IMR-90 (cell line): ENCODE data around the gene HLA-F. TPM values are rescaled to one million over a fixed set of nuclear protein-coding genes. Genes with fewer than 3 reads are reported as not detected.

Experiments used
- ATAC-seq: fragments of 200-7000 bp; cut with Tn5 transposase; 2 replicates; pipeline ENCODE4 v1.9.1; 2020; ENCODE audit warnings: low read depth, mild to moderate bottlenecking, moderate library complexity
- BruUV-seq: library from RNA; stranded (reverse); fragments of 400-500 nt; replicated peaks from 2 replicates; lab custom pipeline; 2021; lab: Mats Ljungman, UMichigan
- CTCF ChIA-PET: fragments of 300-600 bp; formaldehyde crosslinking; extraction: SDS; loops from one replicate; lab custom pipeline; 2021; ENCODE audit warnings: antibody characterized with exemption; lab: Yijun Ruan, JAX
- POLR2A ChIA-PET: fragments of 300-600 bp; sonication (Branson Sonifier 250); formaldehyde crosslinking; loops from one replicate; lab custom pipeline; 2022; ENCODE audit warnings: antibody characterized with exemption; ENCODE audit not compliant: unreplicated experiment; lab: Charles Lee
- DNase-seq: peaks from one replicate; pipeline ENCODE4 v3.0.0; 2013
- H2AFZ ChIP-seq: replicated peaks from 2 replicates; pipeline ENCODE3; 2013; ENCODE audit warnings: low read length, mild to moderate bottlenecking; ENCODE audit not compliant: poor library complexity
- H2AK5ac ChIP-seq: 2 replicates; pipeline ENCODE4 v1.6.1; 2013; ENCODE audit warnings: low read depth, low read length, inconsistent platforms
- H2AK9ac ChIP-seq: replicated peaks from 2 replicates; pipeline ENCODE3; 2013; ENCODE audit warnings: mild to moderate bottlenecking, low read depth, low read length, moderate library complexity; ENCODE audit not compliant: poor library complexity
- H2BK120ac ChIP-seq: 2 replicates; pipeline ENCODE4 v1.6.1; 2013; ENCODE audit warnings: low read depth, low read length, inconsistent platforms
- H2BK15ac ChIP-seq: 3 replicates; pipeline ENCODE4 v1.6.1; 2013; ENCODE audit warnings: low read depth, low read length, inconsistent platforms
- H2BK20ac ChIP-seq: 2 replicates; pipeline ENCODE4 v1.6.1; 2013; ENCODE audit warnings: low read depth, mild to moderate bottlenecking, inconsistent platforms, low read length, moderate library complexity
- H2BK5ac ChIP-seq: 2 replicates; pipeline ENCODE4 v1.6.1; 2013; ENCODE audit warnings: mild to moderate bottlenecking, low read depth, low read length, inconsistent platforms; ENCODE audit not compliant: poor library complexity, severe bottlenecking
- H3K14ac ChIP-seq: replicated peaks from 2 replicates; pipeline ENCODE4 v1.6.1; 2013; ENCODE audit warnings: low read depth, low read length, inconsistent platforms
- H3K18ac ChIP-seq: 2 replicates; pipeline ENCODE4 v1.6.1; 2013; ENCODE audit warnings: low read depth, low read length, control low read depth
- H3K23ac ChIP-seq: 2 replicates; pipeline ENCODE4 v1.6.1; 2013; ENCODE audit warnings: low read depth, low read length, inconsistent platforms
- H3K27ac ChIP-seq: 2 replicates; pipeline ENCODE4 v1.5.1; 2013; ENCODE audit warnings: mild to moderate bottlenecking, control low read depth, low read length; ENCODE audit not compliant: insufficient read depth
- H3K27me3 ChIP-seq: 2 replicates; pipeline ENCODE4 v1.6.1; 2013; ENCODE audit warnings: low read length; ENCODE audit not compliant: control insufficient read depth, insufficient read depth
- H3K36me3 ChIP-seq: 2 replicates; pipeline ENCODE4 v1.6.1; 2013; ENCODE audit warnings: low read length, mixed read lengths; ENCODE audit not compliant: control insufficient read depth, insufficient read depth
- H3K4ac ChIP-seq: 2 replicates; pipeline ENCODE4 v1.6.1; 2013; ENCODE audit warnings: low read depth, low read length, inconsistent platforms
- H3K4me1 ChIP-seq: 2 replicates; pipeline ENCODE4 v1.6.1; 2013; ENCODE audit warnings: low read length, mixed read lengths; ENCODE audit not compliant: control insufficient read depth, insufficient read depth
- H3K4me2 ChIP-seq: 2 replicates; pipeline ENCODE4 v1.6.1; 2013; ENCODE audit warnings: low read depth, mild to moderate bottlenecking, control low read depth, low read length, moderate library complexity
- H3K4me3 ChIP-seq: 2 replicates; pipeline ENCODE4 v1.5.1; 2013; ENCODE audit warnings: low read depth, mild to moderate bottlenecking, control low read depth, low read length, moderate library complexity; ENCODE audit not compliant: insufficient read depth
- H3K56ac ChIP-seq: 2 replicates; pipeline ENCODE4 v1.6.1; 2013; ENCODE audit warnings: low read length, inconsistent platforms; ENCODE audit not compliant: insufficient read depth; ENCODE audit errors: extremely low read depth
- H3K79me1 ChIP-seq, 2 experiments: 2 replicates each; pipeline ENCODE4 v1.6.1; 2013; ENCODE audit warnings: low read length in 2 of 2, inconsistent platforms in 1 of 2, low read depth in 1 of 2
- H3K9ac ChIP-seq: 2 replicates; pipeline ENCODE4 v1.6.1; 2013; ENCODE audit warnings: low read depth, low read length, control low read depth
- H3K9me1 ChIP-seq: 2 replicates; pipeline ENCODE4 v1.6.1; 2013; ENCODE audit warnings: low read length, inconsistent platforms; ENCODE audit not compliant: insufficient read depth
- H3K9me3 ChIP-seq: 2 replicates; pipeline ENCODE4 v1.6.1; 2013; ENCODE audit warnings: low read length; ENCODE audit not compliant: control insufficient read depth, insufficient read depth
- H4K20me1 ChIP-seq: 2 replicates; pipeline ENCODE4 v1.6.1; 2013; ENCODE audit warnings: low read length, inconsistent platforms; ENCODE audit not compliant: insufficient read depth
- H4K5ac ChIP-seq: 2 replicates; pipeline ENCODE4 v1.6.1; 2013; ENCODE audit warnings: mild to moderate bottlenecking, low read depth, low read length, control low read depth
- H4K8ac ChIP-seq, 2 experiments: 2 replicates each; pipeline ENCODE4 v1.6.1; 2013; ENCODE audit warnings: low read depth in 2 of 2, low read length in 2 of 2, control low read depth in 1 of 2, inconsistent platforms in 1 of 2
- H4K91ac ChIP-seq: 2 replicates; pipeline ENCODE4 v1.6.1; 2013; ENCODE audit warnings: low read depth, low read length, inconsistent platforms; ENCODE audit not compliant: insufficient read depth
- CHD1 ChIP-seq: IDR thresholded peaks from 2 replicates; pipeline ENCODE4 v1.6.1; 2012; ENCODE audit warnings: low read depth, low read length, improper control_type of control experiment
- ELK1 ChIP-seq: fragments of 150-350 bp; IDR thresholded peaks from 2 replicates; pipeline ENCODE4 v1.6.1; 2016; ENCODE audit warnings: low read depth, mild to moderate bottlenecking, low read length, moderate library complexity, borderline replicate concordance
- MAFK ChIP-seq: IDR thresholded peaks from 2 replicates; pipeline ENCODE4 v1.6.1; 2012; ENCODE audit warnings: low read depth, low read length, improper control_type of control experiment
- MAZ ChIP-seq: IDR thresholded peaks from 2 replicates; pipeline ENCODE4 v1.6.1; 2012; ENCODE audit warnings: low read depth, mild to moderate bottlenecking, low read length, improper control_type of control experiment, moderate library complexity, borderline replicate concordance
- MXI1 ChIP-seq: IDR thresholded peaks from 2 replicates; pipeline ENCODE4 v1.6.1; 2012; ENCODE audit warnings: low read depth, mild to moderate bottlenecking, low read length, moderate library complexity, borderline replicate concordance
- SMC3 ChIP-seq: fragments of 150-350 bp; IDR thresholded peaks from 2 replicates; pipeline ENCODE4 v1.6.1; 2016; ENCODE audit warnings: low read depth, mild to moderate bottlenecking, antibody characterized with exemption, low read length, moderate library complexity
- USF2 ChIP-seq: fragments of 150-350 bp; IDR thresholded peaks from 2 replicates; pipeline ENCODE4 v1.6.1; 2017; ENCODE audit warnings: mild to moderate bottlenecking, antibody characterized with exemption, low read length, low read depth
- WGBS, 2 experiments: methylation state at CpG; one replicate each; pipeline versions ENCODE4 v1.1.5 to v1.1.7; 2013; ENCODE audit warnings: missing lambda C conversion rate in 2 of 2; ENCODE audit not compliant: insufficient read length in 1 of 2; ENCODE audit errors: extremely low coverage in 2 of 2; 5-methylcytosine and 5-hydroxymethylcytosine counted together
- dilution Hi-C: fragments of 300-500 bp; cut with HindIII; formaldehyde crosslinking; loops from one replicate; pipeline ENCODE4 v1.14.3; 2018; ENCODE audit warnings: low sequenced_read_pairs; ENCODE audit not compliant: unreplicated experiment
- in situ Hi-C: fragments of 300-500 bp; cut with MboI; formaldehyde crosslinking; loops from 3 replicates; pipeline ENCODE4 v1.14.3; 2019; ENCODE audit warnings: low sequenced_read_pairs, inconsistent platforms, mixed read lengths
- intact Hi-C: fragments of 100-400 bp; cut with micrococcal nuclease; formaldehyde crosslinking; loops from 2 replicates; pipeline ENCODE4 v1.10.0; 2022
- polyA plus RNA-seq, 3 experiments: library from polyadenylated mRNA; depleted of rRNA; stranded (reverse); fragments of >200 nt; gene quantifications; 2 replicates each; pipeline ENCODE4 v1.2.3, GENCODE V29; 2012; ENCODE audit warnings: low replicate concordance in 1 of 3
- total RNA-seq: library from RNA; depleted of rRNA; stranded (reverse); fragments of >200 nt; gene quantifications from 2 replicates; pipeline ENCODE4 v1.2.3, GENCODE V29; 2012

The HLA-F gene
- total and polyA plus RNA-seq, 2 of the 4 experiments (the other 2 are of a cell fraction) = not detected

- no peak overlapping the region for H4K91ac ChIP-seq
- no TSS peak for BruUV-seq
- no peak overlapping the region for H3K9ac ChIP-seq
- CTCF ChIA-PET = no interaction called here
- DNase-seq (no peak), ATAC-seq (no peak)
- no peak overlapping the region for H2BK120ac ChIP-seq
- H4K20me1 ChIP-seq = no peaks in the 10 kb centered on the region
- peaks cover 3 to 5% of the 10 kb centered on the region in 2 experiments; a peak in 1 of 4 replicates for H3K79me1 ChIP-seq
- no peak overlapping the region for H3K4me3 ChIP-seq
- no peaks in the 10 kb centered on the region; the same call in 1 of the 2 replicates for H3K27me3 ChIP-seq
- no peak for TF ChIP-seq MAZ
- TF ChIP-seq SMC3 = no peak
- no peak for TF ChIP-seq USF2
- TF ChIP-seq MAFK = no peak
- TF ChIP-seq CHD1 = no peak
- no peak for TF ChIP-seq ELK1
- no peak for TF ChIP-seq MXI1
- no peak overlapping the region for H2AFZ ChIP-seq
- POLR2A ChIA-PET = no interaction called here
- H3K18ac ChIP-seq = no peak overlapping the region
- no peak overlapping the region for H3K56ac ChIP-seq
- H2AK5ac ChIP-seq = no peak overlapping the region
- H3K36me3 ChIP-seq = peaks cover 2% of the 10 kb centered on the region; the same call in 1 of the 2 replicates
- intact Hi-C loops (no loop called here), in situ Hi-C loops (loop anchor here (25.0 kb wide), 1 partner anchor 265 kb away; no protein-coding TSS in a partner anchor), dilution Hi-C loops (no loop called here)
- no peak overlapping the region for H2AK9ac ChIP-seq
- no peak overlapping the region for H2BK15ac ChIP-seq
- H3K9me1 ChIP-seq = no peaks in the 10 kb centered on the region
- no peak overlapping the region for H3K4me2 ChIP-seq
- no peak overlapping the region for H3K27ac ChIP-seq
- H4K5ac ChIP-seq = no peak overlapping the region
- no peak overlapping the region for H3K14ac ChIP-seq
- H3K4me1 ChIP-seq = peaks cover 2% of the 10 kb centered on the region; the same call in 1 of the 2 replicates
- H2BK5ac ChIP-seq = no peak overlapping the region
- no peaks in the 10 kb centered on the region for H3K9me3 ChIP-seq
- 91% methylated on average over 8 of the region's 16 CpGs; no CpG with 5 or more reads in 1 of the 2 experiments for WGBS, 2 experiments
- H3K23ac ChIP-seq = no peak overlapping the region
- no peak overlapping the region for H2BK20ac ChIP-seq
- no peak overlapping the region for H3K4ac ChIP-seq
- no peak overlapping the region for H4K8ac ChIP-seq
Measured at GRCh38 chr6:29746846-29747687, 23.8 kb downstream of the HLA-F start.
